GM21367 (cell line): ENCODE results near the gene ROBO3.

Experiments
- ATAC-seq: cut with Tn5 transposase; IDR thresholded peaks from one replicate; pipeline ENCODE4 v1.9.1; 2021; ENCODE audit not compliant: unreplicated experiment

ROBO3 gene

DNA sequence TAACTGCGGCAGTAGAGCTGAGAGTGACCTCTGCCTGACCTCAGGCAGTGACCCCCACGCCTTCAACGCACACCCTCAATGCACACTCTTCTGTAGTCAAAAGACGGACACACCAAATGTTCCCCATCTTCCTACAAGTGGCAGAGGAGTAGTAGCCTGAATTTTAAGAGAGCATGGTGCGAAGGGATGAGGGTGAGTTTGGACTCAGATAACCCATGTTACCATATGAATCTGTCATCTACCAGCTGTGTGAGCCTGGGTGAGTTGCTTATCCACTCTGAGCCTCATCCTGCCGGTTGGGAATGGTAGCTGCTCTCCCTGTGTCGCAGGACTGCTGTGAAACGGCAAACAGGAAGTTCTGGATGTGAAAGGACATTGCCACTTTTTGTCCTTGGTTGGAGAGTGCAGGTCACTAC lies 20.6 kb upstream of the ROBO3 start:
- ATAC-seq, result no peak

- ATAC-seq, result no peak
Measured at GRCh38 chr11:124846070-124846673, 19.1 kb upstream of the ROBO3 start.

- no peak for ATAC-seq
Measured at GRCh38 chr11:124859171-124859570, 6.1 kb upstream of the ROBO3 start.

DNA sequence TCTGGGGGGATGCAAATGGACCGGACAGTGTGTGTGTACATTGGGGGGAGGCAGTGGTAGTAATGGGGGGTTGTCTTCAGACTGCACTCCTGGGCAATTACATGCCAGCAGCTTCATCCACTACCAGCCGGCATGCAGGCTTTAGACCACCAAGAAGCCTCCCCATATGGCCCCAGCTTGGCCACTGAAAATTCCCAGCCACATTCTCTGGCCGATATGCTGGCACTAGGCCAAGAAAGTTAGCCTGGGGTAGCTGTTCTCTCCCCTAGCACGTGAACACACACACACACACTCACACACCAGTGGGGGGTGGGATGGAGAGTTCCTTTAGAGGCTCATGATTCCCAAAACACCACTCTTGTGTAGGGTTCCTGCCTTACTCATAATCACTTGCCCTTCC lies 3.6 kb upstream of the ROBO3 start:
- ATAC-seq, result no peak

- no peak for ATAC-seq
Measured at GRCh38 chr11:124863137-124863825, 2.0 kb upstream of the ROBO3 start.

GRCh38 chr11:124863826-124864165 lies 1.4 kb upstream of the ROBO3 start:
- ATAC-seq, result no peak

DNA sequence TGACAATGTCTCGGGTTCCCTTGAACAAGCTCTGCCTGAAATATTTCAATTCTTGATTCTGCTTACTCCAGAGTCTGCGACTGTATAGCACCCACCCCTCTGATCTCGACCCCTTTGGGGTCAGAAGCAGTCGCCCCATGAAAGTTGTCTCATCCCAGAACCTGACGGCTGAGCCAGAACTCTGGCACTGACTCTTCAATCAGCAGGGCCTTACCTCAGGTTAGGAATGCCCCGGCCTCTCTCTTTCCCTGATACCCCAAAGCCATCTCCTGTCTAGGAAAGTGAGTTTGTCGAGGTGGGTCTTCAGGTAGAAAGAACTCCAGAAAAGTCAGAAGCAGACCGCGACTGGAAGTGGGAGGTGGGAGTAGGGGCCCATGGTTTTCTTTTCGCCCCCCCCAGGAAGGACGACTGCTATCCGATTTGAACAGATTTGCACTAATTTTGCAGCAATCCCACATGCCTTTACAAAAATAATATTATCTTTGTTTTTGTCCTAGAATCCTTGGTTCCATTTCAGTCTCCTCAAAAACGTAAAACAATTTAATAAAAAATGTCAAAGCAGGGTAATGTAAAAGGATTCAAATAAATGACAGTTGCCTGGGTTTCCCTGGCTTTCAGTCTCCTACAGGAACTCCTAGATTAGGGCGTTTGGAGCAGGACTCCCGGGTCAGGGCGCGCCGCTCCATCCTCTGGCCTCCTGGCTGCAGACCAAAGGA lies 898 bp upstream of the ROBO3 start:
- no peak for ATAC-seq

DNA sequence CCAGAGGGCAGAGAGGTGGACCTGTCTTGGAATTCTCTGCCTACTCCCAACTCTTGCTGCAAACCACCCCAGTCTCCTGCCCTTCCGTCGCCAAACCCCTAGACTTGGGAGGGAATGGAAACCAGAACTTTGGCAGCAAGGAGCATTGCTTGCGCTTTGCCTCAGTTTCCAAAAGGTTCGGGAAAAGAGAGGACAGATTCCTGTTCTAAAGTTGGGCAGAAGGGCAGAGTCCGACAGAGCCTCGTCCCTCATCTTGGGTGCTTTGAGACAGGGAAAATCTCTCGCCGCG lies 396 bp upstream of the ROBO3 start:
- no peak for ATAC-seq

GRCh38 chr11:124865902-124866851 lies 945 bp downstream of the ROBO3 start:
- no peak for ATAC-seq

- ATAC-seq, result no peak
Measured at GRCh38 chr11:124867700-124868099, 2.5 kb downstream of the ROBO3 start.

- ATAC-seq, result no peak
Measured at GRCh38 chr11:124868331-124869274, 3.4 kb downstream of the ROBO3 start.

DNA sequence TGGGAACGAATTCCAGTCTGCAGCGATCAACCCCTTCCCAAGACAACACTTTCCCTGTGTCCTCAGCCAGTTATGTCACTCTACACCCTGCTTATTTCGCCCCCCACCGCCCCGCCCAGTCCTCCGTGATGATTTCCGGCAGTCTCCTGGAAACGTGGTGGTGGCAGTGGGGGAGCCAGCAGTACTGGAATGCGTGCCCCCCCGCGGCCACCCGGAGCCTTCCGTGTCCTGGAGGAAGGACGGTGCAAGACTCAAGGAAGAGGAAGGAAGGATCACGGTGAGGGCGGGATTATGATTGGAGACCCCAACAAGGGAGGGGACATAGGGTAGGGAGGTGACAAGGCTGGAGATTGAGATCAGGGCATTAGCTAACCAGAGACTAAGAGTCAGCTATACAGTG lies 4.1 kb downstream of the ROBO3 start:
- no peak for ATAC-seq

GRCh38 chr11:124869856-124870387 lies 4.7 kb downstream of the ROBO3 start:
- ATAC-seq, result no peak

DNA sequence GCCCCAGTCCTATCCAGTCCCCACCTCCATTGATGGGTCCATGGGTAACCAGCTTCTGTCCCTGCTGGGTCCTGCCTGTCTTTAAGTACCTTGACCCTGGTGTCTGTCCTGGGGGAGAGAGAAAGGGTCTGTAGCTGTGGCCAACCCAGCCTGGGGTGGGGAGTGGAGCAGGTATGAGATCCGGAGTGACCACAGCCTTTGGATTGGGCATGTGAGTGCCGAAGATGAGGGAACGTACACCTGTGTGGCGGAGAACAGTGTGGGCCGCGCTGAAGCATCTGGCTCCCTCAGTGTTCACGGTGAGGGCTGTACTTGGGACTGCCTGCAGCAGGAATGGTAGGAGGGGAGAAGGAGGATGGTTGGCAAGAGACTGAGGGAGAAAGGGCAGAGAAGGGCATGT lies 5.2 kb downstream of the ROBO3 start:
- no peak for ATAC-seq

- no peak for ATAC-seq
Measured at GRCh38 chr11:124872280-124872679, 7.0 kb downstream of the ROBO3 start.

DNA sequence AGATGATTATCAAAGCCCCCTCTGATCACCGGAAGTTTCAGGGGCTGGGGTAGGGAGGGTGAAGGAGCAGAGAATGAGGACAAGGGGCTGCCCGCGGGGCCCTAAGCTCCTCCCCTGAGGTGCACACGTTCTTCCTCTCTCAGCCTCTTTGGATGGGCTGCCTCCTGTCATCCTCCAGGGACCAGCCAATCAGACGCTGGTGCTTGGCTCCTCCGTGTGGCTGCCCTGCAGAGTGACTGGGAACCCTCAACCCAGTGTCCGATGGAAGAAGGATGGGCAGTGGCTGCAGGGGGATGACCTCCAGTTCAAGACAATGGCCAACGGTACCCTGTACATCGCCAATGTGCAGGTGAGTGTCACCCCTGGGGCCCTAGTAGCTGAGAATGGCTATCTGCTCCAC lies 7.5 kb downstream of the ROBO3 start:
- no peak for ATAC-seq

DNA sequence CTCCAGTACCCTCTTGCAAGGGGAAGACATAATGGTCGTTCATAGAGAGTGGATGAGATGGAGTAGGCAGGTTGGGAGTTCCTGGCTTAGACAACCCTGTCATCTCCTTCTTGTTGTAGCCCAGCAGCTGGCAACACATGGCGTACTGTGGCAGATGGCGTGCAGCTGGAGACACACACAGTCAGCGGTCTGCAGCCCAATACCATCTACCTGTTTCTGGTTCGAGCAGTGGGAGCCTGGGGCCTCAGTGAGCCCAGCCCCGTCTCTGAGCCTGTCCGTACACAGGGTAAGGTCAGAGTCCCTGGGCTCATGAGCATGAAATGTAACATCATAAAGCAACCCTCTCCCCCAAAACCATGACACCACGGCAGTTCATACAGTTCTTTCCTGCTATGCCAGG lies 8.7 kb downstream of the ROBO3 start:
- ATAC-seq, result no peak

DNA sequence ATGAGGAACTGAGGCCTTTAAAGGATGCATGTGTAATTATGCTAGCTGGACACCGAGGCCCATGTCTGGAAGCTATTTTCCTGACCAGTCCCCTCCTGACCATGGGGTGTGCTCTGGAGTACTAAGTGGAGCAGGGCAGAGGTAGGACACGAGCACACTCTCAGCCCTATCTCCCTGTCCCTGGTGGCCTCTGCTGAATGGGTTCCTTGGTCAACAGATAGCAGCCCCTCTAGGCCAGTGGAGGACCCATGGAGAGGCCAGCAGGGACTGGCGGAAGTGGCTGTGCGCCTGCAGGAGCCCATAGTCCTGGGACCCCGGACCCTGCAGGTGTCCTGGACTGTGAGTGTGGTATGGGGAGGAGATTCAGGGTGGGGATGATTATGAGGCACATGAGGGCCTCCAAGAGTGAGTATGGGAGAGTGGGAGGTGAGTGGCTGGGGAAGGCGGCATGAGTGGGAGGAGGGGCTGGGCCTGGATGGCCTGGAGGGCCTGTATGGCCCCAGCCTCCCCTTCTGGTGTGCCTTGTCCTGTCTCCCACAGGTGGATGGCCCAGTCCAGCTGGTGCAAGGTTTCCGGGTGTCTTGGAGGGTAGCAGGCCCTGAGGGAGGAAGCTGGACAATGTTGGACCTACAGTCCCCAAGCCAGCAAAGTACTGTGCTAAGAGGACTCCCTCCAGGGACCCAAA lies 9.5 kb downstream of the ROBO3 start:
- ATAC-seq, result no peak

DNA sequence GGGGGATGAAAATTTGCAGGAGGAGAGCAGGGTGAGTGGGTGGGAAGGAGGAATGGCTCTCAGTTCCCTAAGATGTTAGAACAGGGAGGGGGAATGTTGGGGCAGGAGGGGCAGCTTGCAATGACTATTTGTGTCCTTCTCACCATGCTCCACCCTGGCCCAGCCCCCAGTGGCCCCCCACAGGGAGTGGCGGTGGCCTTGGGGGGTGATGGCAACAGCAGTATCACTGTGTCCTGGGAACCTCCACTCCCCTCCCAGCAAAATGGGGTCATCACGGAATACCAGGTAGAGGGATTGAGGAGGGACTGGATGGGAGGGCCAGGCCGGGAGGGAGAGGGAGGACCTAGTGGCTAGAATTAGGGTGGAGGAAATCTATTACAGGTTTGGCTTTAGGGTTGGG lies 10.2 kb downstream of the ROBO3 start:
- ATAC-seq, result no peak
